Activated CD4-positive, alpha-beta memory T cell treated with anti-CD3 and anti-CD28 coated beads for 36 hours (primary cell): ENCODE data around the gene COA7. TPM values are rescaled to one million over a fixed set of nuclear protein-coding genes. Genes with fewer than 3 reads are reported as not detected.
"Not testable (repeated sequence)": the region's sequence is repeated elsewhere in the genome, so short reads cannot be mapped to it uniquely, and the experiment has no call there.

ENCODE experiments used
- CTCF ChIA-PET: fragments of 350-600 bp; sonication (Branson Sonifier 250); formaldehyde crosslinking; loops from one replicate; lab custom pipeline; 2021; ENCODE audit warnings: antibody characterized with exemption, inconsistent platforms; lab: Charles Lee
- POLR2A ChIA-PET: fragments of 350-600 bp; sonication (Branson Sonifier 250); formaldehyde crosslinking; loops from one replicate; lab custom pipeline; 2021; ENCODE audit warnings: antibody characterized with exemption; lab: Charles Lee
- DNase-seq: peaks from one replicate; pipeline ENCODE4 v3.0.0-alpha.2; 2020
- H3K27ac Mint-ChIP-seq: one replicate; pipeline ENCODE4 v1.8.0; 2021; ENCODE audit warnings: mixed read lengths
- H3K27me3 Mint-ChIP-seq: one replicate; pipeline ENCODE4 v1.8.0; 2021; ENCODE audit warnings: mixed read lengths
- H3K36me3 Mint-ChIP-seq: one replicate; pipeline ENCODE4 v1.8.0; 2021; ENCODE audit warnings: mixed read lengths
- H3K4me1 Mint-ChIP-seq: one replicate; pipeline ENCODE4 v1.8.0; 2021; ENCODE audit warnings: low read depth, mixed read lengths
- H3K4me3 Mint-ChIP-seq: one replicate; pipeline ENCODE4 v1.8.0; 2021; ENCODE audit warnings: mild to moderate bottlenecking, mixed read lengths
- H3K9me3 Mint-ChIP-seq: one replicate; pipeline ENCODE4 v1.8.0; 2021; ENCODE audit warnings: mixed read lengths
- intact Hi-C: fragments of 100-400 bp; cut with micrococcal nuclease; formaldehyde crosslinking; loops from one replicate; pipeline ENCODE4 v1.15.1; 2023
- total RNA-seq, 2 experiments: library from RNA; stranded (reverse); gene quantifications; one replicate each; pipeline ENCODE4 v1.2.3, GENCODE V29; 2021

Gene COA7
- total RNA-seq, 2 experiments from 2014 or later: 17.9 to 18.7 TPM

- H3K4me3 Mint-ChIP-seq: no peak overlapping the region
- DNase-seq: no peak
- no peak overlapping the region for H3K27ac Mint-ChIP-seq
- peaks cover 29% of the 10 kb centered on the region for H3K36me3 Mint-ChIP-seq
- ChIA-PET CTCF (interaction anchor here (0.7 kb wide), 1 partner anchor 9 kb away, joined by 4 read pairs; no protein-coding TSS in a partner anchor), POLR2A (no interaction called here)
- intact Hi-C loops: no loop called here
- peaks cover 25% of the 10 kb centered on the region for H3K4me1 Mint-ChIP-seq
- no peaks in the 10 kb centered on the region for H3K9me3 Mint-ChIP-seq
- H3K27me3 Mint-ChIP-seq: no peaks in the 10 kb centered on the region
These were observed 2.5 kb downstream of the COA7 start for GRCh38 chr1:52695627-52696026.

- ChIA-PET CTCF (interaction anchor here (1.0 to 1.4 kb wide), 2 partner anchors 8 to 9 kb away, joined by 3 read pairs; no protein-coding TSS in a partner anchor), POLR2A (no interaction called here)
- no peak for DNase-seq
- Mint-ChIP-seq H3K27ac (no peak overlapping the region), H3K9me3 (no peaks in the 10 kb centered on the region), H3K4me1 (peaks cover 24% of the 10 kb centered on the region), H3K27me3 (no peaks in the 10 kb centered on the region), H3K36me3 (peaks cover 32% of the 10 kb centered on the region), H3K4me3 (no peak overlapping the region)
- intact Hi-C loops: no loop called here
These were observed 4.3 kb downstream of the COA7 start for GRCh38 chr1:52693843-52694242.

- H3K27me3 Mint-ChIP-seq, H3K9me3 Mint-ChIP-seq, DNase-seq, H3K27ac Mint-ChIP-seq, POLR2A ChIA-PET, H3K4me3 Mint-ChIP-seq, intact Hi-C loops: not testable (repeated sequence)
- CTCF ChIA-PET: interaction anchor here (0.8 to 1.4 kb wide), 2 partner anchors 9 to 489 kb away, joined by 3 read pairs; no protein-coding TSS in a partner anchor
- Mint-ChIP-seq H3K4me1 (peaks cover 19% of the 10 kb centered on the region), H3K36me3 (peaks cover 32% of the 10 kb centered on the region)
These were observed 4.8 kb downstream of the COA7 start for GRCh38 chr1:52693351-52693750.

GRCh38 chr1:52692697-52693096 is 5.5 kb downstream of the COA7 start:
- Mint-ChIP-seq H3K27ac (no peak overlapping the region), H3K36me3 (peaks cover 32% of the 10 kb centered on the region), H3K27me3 (no peaks in the 10 kb centered on the region), H3K4me1 (peaks cover 18% of the 10 kb centered on the region), H3K4me3 (no peak overlapping the region), H3K9me3 (no peaks in the 10 kb centered on the region)
- ChIA-PET POLR2A (no interaction called here), CTCF (interaction anchor here (0.8 to 1.4 kb wide), 2 partner anchors 10 to 489 kb away, joined by 3 read pairs; no protein-coding TSS in a partner anchor)
- intact Hi-C loops: no loop called here
- no peak for DNase-seq

GRCh38 chr1:52691821-52692220 is 6.3 kb downstream of the COA7 start:
- no peak for DNase-seq
- ChIA-PET CTCF (no interaction called here), POLR2A (interaction anchor here (0.6 kb wide), 1 partner anchor 12 kb away, joined by 3 read pairs; no protein-coding TSS in a partner anchor)
- Mint-ChIP-seq H3K4me3 (no peak overlapping the region), H3K27ac (no peak overlapping the region), H3K9me3 (no peaks in the 10 kb centered on the region), H3K36me3 (peaks cover 37% of the 10 kb centered on the region), H3K27me3 (no peaks in the 10 kb centered on the region), H3K4me1 (peaks cover 12% of the 10 kb centered on the region)
- intact Hi-C loops: no loop called here

GRCh38 chr1:52686830-52687229 is 11.3 kb downstream of the COA7 start:
- Mint-ChIP-seq H3K4me1 (peaks cover 6% of the 10 kb centered on the region), H3K36me3 (peaks cover 33% of the 10 kb centered on the region), H3K9me3 (no peaks in the 10 kb centered on the region), H3K27me3 (no peaks in the 10 kb centered on the region), H3K27ac (no peak overlapping the region), H3K4me3 (no peak overlapping the region)
- ChIA-PET POLR2A (interaction anchor here (0.7 to 1.7 kb wide), 3 partner anchors 17 to 279 kb away, joined by 3 to 4 read pairs (median 4); partner anchors contain the start of gene TUT4), CTCF (interaction anchor here (0.6 to 5.0 kb wide), 35 partner anchors 8 to 322 kb away, joined by 3 to 40 read pairs (median 4); partner anchors contain the start of genes CC2D1B, COA7, ORC1 and PRPF38A)
- no peak for DNase-seq
- intact Hi-C loops: loop anchor here (1.0 to 5.0 kb wide), 6 partner anchors 50 to 560 kb away; partner anchors contain the start of genes CC2D1B, ORC1, PRPF38A and ZFYVE9

- not testable (repeated sequence) for H3K4me3 Mint-ChIP-seq, H3K4me1 Mint-ChIP-seq, H3K27me3 Mint-ChIP-seq, H3K9me3 Mint-ChIP-seq
- ChIA-PET POLR2A (interaction anchor here (0.7 to 1.7 kb wide), 4 partner anchors 17 to 282 kb away, joined by 3 to 9 read pairs (median 4); partner anchors contain the start of genes ORC1, PRPF38A and TUT4), CTCF (interaction anchor here (0.6 to 5.0 kb wide), 41 partner anchors 8 to 807 kb away, joined by 3 to 40 read pairs (median 4); partner anchors contain the start of genes CC2D1B, COA7, ORC1 and PRPF38A)
- peak overlapping the region; percentile 72 for H3K27ac Mint-ChIP-seq
- peaks cover 31% of the 10 kb centered on the region for H3K36me3 Mint-ChIP-seq
- intact Hi-C loops: loop anchor here (1.0 to 5.0 kb wide), 6 partner anchors 50 to 559 kb away; partner anchors contain the start of genes CC2D1B, ORC1, PRPF38A and ZFYVE9
- DNase-seq: peak; percentile 84
These were observed 11.8 kb downstream of the COA7 start for GRCh38 chr1:52686261-52686751.

- Mint-ChIP-seq H3K4me1 (peaks cover 6% of the 10 kb centered on the region), H3K27ac (no peak overlapping the region), H3K36me3 (peaks cover 27% of the 10 kb centered on the region), H3K27me3 (no peaks in the 10 kb centered on the region), H3K9me3 (no peaks in the 10 kb centered on the region), H3K4me3 (no peak overlapping the region)
- ChIA-PET CTCF (interaction anchor here (1.6 to 5.0 kb wide), 2 partner anchors 280 to 318 kb away, joined by 7 to 40 read pairs; partner anchors contain the start of genes CC2D1B, ORC1 and PRPF38A), POLR2A (no interaction called here)
- DNase-seq: no peak
- intact Hi-C loops: no loop called here
These were observed 13.6 kb downstream of the COA7 start for GRCh38 chr1:52684545-52684944.

- Mint-ChIP-seq H3K4me1 (peaks cover 6% of the 10 kb centered on the region), H3K27ac (peak overlapping the region; percentile 28), H3K9me3 (no peaks in the 10 kb centered on the region), H3K4me3 (no peak overlapping the region), H3K27me3 (no peaks in the 10 kb centered on the region), H3K36me3 (peaks cover 26% of the 10 kb centered on the region)
- CTCF ChIA-PET: interaction anchor here (5.0 kb wide), 1 partner anchor 279 kb away, joined by 40 read pairs; the partner anchor contains the start of genes ORC1 and PRPF38A
- POLR2A ChIA-PET: no interaction called here
- intact Hi-C loops: no loop called here
- no peak for DNase-seq
These were observed 14.7 kb downstream of the COA7 start for GRCh38 chr1:52683367-52683940.

- H3K4me1 Mint-ChIP-seq: peaks cover 6% of the 10 kb centered on the region
- no peaks in the 10 kb centered on the region for H3K27me3 Mint-ChIP-seq
- intact Hi-C loops: no loop called here
- no peak for DNase-seq
- no peak overlapping the region for H3K4me3 Mint-ChIP-seq
- ChIA-PET CTCF (no interaction called here), POLR2A (no interaction called here)
- no peaks in the 10 kb centered on the region for H3K9me3 Mint-ChIP-seq
- H3K27ac Mint-ChIP-seq: no peak overlapping the region
- H3K36me3 Mint-ChIP-seq: peaks cover 13% of the 10 kb centered on the region
These were observed 17.0 kb downstream of the COA7 start for GRCh38 chr1:52681136-52681535.

GRCh38 chr1:52680353-52680752 is 17.8 kb downstream of the COA7 start:
- ChIA-PET POLR2A (no interaction called here), CTCF (no interaction called here)
- Mint-ChIP-seq H3K36me3 (peaks cover 11% of the 10 kb centered on the region), H3K9me3 (no peaks in the 10 kb centered on the region), H3K27me3 (no peaks in the 10 kb centered on the region), H3K4me1 (peaks cover 3% of the 10 kb centered on the region), H3K4me3 (no peak overlapping the region), H3K27ac (peak overlapping the region; percentile 40)
- no peak for DNase-seq
- intact Hi-C loops: no loop called here

GRCh38 chr1:52679498-52679897 is 18.6 kb downstream of the COA7 start:
- H3K4me3 Mint-ChIP-seq: no peak overlapping the region
- peaks cover 3% of the 10 kb centered on the region for H3K4me1 Mint-ChIP-seq
- DNase-seq: no peak
- no peaks in the 10 kb centered on the region for H3K27me3 Mint-ChIP-seq
- ChIA-PET POLR2A (no interaction called here), CTCF (no interaction called here)
- peaks cover 8% of the 10 kb centered on the region for H3K36me3 Mint-ChIP-seq
- H3K9me3 Mint-ChIP-seq: no peaks in the 10 kb centered on the region
- intact Hi-C loops: no loop called here
- H3K27ac Mint-ChIP-seq: peak overlapping the region; percentile 18
